GM12878 (cell line): Measurements from ENCODE around the gene C6orf89. TPM values are rescaled to one million over a fixed set of nuclear protein-coding genes. Genes with fewer than 3 reads are reported as not detected.

Experiments
- JUND ChIP-seq: IDR thresholded peaks from 2 replicates; pipeline ENCODE4 v1.6.1; 2012; ENCODE audit warnings: low read depth, mild to moderate bottlenecking, low read length, improper control_type of control experiment, moderate library complexity
- NBN ChIP-seq: fragments of 450-650 bp; IDR thresholded peaks from 2 replicates; pipeline ENCODE4 v1.6.1; 2016
- NRF1 ChIP-seq: conservative IDR thresholded peaks from 2 replicates; pipeline ENCODE4 v1.6.1; 2011; ENCODE audit warnings: mild to moderate bottlenecking, low read depth, low read length, improper control_type of control experiment
- polyA plus RNA-seq, 11 experiments: library from polyadenylated mRNA; depleted of rRNA in 4 of 11; unstranded in 6 of 11; stranded (reverse) in 5 of 11; fragments of >200 nt; fragmentation: Nextera tagmentation in 4 of 11; fragmentation: Illumina TruSeq in 1 of 11; extraction: Ambion mirVana in 4 of 11; extraction: Trizol in 1 of 11; gene quantifications; 1 replicate in 1 of 11; 2 replicates in 10 of 11; pipeline versions ENCODE4 v1.2.1 to v1.2.3, GENCODE V29; 2011 to 2016; ENCODE audit warnings: inconsistent platforms in 2 of 11, missing spikeins in 2 of 11, low read depth in 1 of 11
- total RNA-seq, 4 experiments: library from RNA; depleted of rRNA in 3 of 4; stranded (reverse); fragments of >200 nt in 3 of 4; fragmentation: Illumina TruSeq in 1 of 4; extraction: Trizol in 1 of 4; gene quantifications; 2 replicates each; pipeline versions ENCODE4 v1.2.1 to v1.2.3, GENCODE V29; 2013 to 2021
- TF ChIP-seq, protein P1 (sequence below): fragments of 150-350 bp; IDR thresholded peaks from 2 replicates; pipeline ENCODE4 v1.6.1; 2014; ENCODE audit warnings: mild to moderate bottlenecking, low read depth, low read length
- TF ChIP-seq, protein P2 (sequence below): fragments of 450-650 bp; IDR thresholded peaks from 2 replicates; pipeline ENCODE4 v1.6.1; 2017; ENCODE audit warnings: mild to moderate bottlenecking, moderate library complexity

Gene C6orf89
- total and polyA plus RNA-seq, 10 of the 15 experiments (the other 5 are each of a cell fraction or from before 2014, with no cell fraction given) = 10.8 to 42.7 (median 28.6) TPM

DNA sequence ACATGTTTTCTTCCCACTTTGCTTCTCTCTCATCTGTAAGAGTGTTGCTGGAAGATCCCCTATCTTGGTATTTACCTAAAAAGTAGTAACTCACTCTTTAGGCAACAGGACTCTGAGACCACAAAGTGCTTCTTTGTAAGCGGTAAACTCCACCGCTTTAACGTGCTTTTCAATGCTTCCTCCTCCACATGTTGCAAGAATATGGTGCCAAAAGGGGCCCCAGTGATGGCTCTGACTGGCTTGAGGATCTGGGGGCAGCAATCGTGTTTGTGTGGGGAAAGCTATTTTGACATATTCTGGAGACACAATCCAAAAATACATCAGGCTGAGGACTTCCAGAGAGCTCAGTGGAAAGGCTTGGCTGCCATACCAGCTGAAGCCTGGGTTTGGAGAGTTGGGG, 34.1 kb upstream of the C6orf89 start (continued):
- TF ChIP-seq, protein P1, sequence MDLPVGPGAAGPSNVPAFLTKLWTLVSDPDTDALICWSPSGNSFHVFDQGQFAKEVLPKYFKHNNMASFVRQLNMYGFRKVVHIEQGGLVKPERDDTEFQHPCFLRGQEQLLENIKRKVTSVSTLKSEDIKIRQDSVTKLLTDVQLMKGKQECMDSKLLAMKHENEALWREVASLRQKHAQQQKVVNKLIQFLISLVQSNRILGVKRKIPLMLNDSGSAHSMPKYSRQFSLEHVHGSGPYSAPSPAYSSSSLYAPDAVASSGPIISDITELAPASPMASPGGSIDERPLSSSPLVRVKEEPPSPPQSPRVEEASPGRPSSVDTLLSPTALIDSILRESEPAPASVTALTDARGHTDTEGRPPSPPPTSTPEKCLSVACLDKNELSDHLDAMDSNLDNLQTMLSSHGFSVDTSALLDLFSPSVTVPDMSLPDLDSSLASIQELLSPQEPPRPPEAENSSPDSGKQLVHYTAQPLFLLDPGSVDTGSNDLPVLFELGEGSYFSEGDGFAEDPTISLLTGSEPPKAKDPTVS = no peak
- TF ChIP-seq JUND (no peak), NRF1 (no peak), NBN (no peak)
- TF ChIP-seq, protein P2, sequence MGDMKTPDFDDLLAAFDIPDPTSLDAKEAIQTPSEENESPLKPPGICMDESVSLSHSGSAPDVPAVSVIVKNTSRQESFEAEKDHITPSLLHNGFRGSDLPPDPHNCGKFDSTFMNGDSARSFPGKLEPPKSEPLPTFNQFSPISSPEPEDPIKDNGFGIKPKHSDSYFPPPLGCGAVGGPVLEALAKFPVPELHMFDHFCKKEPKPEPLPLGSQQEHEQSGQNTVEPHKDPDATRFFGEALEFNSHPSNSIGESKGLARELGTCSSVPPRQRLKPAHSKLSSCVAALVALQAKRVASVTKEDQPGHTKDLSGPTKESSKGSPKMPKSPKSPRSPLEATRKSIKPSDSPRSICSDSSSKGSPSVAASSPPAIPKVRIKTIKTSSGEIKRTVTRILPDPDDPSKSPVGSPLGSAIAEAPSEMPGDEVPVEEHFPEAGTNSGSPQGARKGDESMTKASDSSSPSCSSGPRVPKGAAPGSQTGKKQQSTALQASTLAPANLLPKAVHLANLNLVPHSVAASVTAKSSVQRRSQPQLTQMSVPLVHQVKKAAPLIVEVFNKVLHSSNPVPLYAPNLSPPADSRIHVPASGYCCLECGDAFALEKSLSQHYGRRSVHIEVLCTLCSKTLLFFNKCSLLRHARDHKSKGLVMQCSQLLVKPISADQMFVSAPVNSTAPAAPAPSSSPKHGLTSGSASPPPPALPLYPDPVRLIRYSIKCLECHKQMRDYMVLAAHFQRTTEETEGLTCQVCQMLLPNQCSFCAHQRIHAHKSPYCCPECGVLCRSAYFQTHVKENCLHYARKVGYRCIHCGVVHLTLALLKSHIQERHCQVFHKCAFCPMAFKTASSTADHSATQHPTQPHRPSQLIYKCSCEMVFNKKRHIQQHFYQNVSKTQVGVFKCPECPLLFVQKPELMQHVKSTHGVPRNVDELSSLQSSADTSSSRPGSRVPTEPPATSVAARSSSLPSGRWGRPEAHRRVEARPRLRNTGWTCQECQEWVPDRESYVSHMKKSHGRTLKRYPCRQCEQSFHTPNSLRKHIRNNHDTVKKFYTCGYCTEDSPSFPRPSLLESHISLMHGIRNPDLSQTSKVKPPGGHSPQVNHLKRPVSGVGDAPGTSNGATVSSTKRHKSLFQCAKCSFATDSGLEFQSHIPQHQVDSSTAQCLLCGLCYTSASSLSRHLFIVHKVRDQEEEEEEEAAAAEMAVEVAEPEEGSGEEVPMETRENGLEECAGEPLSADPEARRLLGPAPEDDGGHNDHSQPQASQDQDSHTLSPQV = no peak
- TF ChIP-seq, all 136 proteins: peak for 0
